Measurements from ENCODE around the gene XRN2. TPM values are rescaled to one million over a fixed set of nuclear protein-coding genes. Genes with fewer than 3 reads are reported as not detected.

The XRN2 gene
- total RNA-seq, 2 donors from 2014 or later = 41.0 to 45.9 TPM

DNA sequence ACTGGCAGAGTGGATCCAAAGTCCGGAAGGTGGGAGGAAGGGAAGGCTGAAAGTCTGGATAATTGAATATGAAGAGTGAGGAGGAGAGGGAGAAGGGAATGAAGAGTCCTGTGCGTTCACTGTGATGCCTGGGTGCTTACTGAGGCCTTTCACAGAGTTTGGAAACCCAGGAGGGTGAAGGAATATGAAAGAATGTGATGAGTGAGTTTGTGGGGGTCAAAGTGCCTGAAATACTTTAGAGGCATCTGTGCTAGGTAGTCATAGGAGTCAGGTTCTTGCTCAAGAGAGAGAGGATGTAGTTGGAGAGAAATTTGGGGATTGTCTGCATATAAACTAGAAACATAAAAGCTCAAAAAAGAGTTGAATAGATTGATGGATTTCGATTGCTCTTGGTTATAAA is 73.5 kb downstream of the XRN2 start:
- intact Hi-C loops (cut with DNase I) = no loop called here
- no peak for DNase-seq (ENCODE audit: low spot score)

DNA sequence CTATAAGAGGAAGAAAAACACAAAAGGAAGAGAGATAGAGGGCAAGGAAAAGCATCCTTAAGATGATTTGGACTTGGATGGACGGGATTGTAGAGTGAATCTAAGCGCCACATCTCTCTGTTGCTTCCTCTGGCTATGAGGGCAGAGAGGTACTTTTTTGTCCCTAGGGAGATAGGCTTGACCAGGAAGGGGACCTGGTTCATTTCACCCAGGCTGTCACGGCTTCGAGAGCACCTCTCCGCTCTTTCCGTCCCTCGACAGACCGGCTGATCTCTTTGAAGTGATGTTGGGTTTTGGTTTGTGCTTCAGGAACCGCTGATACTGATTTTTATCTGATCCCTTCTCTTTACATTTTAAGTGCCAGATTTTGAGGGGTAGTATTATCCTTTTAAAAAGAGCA is 74.6 kb downstream of the XRN2 start:
- intact Hi-C loops (cut with DNase I) = no loop called here
- DNase-seq (ENCODE audit: low spot score) = no peak

DNA sequence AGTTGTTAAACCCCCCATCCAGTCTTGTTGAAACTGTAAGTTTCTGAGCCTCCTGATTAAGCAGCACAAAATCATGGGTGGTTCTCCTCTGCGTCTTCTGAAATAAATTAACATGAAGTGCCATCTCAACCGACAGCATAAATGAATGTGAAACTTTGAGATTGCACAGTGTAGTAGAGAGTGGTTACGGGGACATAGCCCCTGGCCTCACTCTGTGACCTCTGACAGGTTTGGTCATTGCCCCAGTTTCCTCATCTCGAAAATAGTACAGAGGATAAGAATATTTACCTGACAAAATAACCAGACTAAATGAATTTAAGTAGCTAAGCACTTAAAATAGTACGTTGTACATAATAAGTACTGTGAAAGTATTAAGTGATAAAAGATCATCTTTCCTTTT is 75.1 kb downstream of the XRN2 start:
- intact Hi-C loops (cut with DNase I) = no loop called here
- no peak for DNase-seq (ENCODE audit: low spot score)

DNA sequence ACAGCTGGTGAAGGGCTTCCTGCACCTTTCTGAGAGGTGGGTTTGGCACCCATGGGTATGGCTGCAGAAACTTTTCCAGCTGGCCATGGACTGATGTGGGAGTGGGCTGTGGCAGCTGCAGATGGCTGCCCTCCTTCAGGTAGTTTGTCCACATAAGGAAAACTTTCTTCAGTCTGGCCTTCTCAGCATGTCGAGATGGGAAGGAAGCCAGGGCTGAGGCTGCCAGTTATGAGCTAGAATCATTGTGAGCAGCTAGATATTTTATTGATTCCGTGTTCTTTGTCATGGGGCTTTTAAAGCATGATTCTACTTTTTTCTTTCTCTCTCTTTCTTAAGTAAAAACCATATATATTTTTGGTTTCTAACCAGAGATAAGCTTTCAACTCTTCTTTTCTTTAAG is 77.6 kb downstream of the XRN2 start:
- intact Hi-C loops (cut with DNase I) = no loop called here
- DNase-seq (ENCODE audit: low spot score) = no peak

DNA sequence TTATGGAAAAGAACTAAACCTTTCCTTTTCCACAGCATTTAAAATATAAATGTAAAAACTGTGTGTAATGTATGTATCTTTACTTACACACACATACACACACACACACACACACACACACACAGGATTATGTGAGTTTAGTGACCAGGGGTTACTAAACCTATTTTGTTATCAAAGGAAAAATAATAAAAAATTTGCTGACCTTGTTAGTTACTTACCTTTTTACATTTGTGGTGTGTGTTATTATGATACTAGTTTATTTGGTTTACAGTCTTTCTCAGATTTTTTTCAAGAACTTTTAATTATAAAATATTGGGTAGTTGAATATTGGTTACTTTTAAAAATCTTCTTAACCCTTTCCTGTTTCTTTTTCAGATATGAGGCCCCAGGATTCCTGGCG is 78.5 kb downstream of the XRN2 start:
- intact Hi-C loops (cut with DNase I) = no loop called here

DNA sequence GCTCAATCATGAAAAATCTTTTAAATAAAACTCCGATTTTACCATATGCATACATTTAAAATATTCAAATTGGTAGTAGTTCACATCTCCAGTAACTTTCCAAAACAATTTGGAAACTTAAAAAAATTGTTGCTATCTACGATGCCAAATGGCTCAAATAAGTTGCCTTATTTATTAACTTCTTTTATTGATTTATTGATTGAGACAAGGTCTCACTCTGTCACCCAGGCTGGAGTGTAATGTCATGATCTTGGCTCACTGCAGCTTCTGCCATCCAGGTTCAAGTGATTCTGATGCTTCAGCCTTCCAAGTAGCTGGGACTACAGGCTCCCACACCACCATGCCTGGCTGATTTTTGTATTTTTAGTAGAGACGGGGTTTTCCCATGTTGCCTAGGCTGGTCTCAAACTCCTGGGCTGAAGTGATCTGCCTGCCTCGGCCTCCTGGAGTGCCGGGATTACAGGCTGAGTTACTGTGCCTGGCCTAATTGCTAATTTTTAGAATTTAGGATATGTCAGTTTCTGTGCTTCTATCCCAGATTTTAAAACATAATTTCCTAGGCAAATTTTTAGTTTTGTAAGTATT is 81.3 kb downstream of the XRN2 start:
- no peak for DNase-seq (ENCODE audit: low spot score)
- intact Hi-C loops (cut with DNase I) = no loop called here

More for the DNA sequence above, 78.5 kb downstream of the XRN2 start:
- no peak for DNase-seq (ENCODE audit: low spot score)

DNA sequence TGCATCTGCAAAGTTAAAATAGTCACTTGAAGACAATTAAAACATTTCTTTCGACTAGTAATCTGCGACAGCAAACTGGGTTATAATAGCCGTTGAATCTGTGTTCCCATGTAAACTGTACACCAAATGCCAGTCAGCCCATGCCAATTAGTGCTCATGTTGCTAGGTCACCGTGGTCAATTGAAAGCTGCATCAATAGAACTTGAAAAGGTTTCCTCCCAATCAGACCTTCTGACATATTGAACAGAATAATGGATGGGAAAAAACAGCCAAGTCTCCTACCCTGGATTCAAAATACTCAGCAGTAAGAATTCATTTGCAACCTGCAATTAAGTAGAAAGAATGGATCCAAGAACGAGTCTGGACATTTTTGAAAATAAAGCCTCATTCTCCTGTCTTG is 83.0 kb downstream of the XRN2 start:
- intact Hi-C loops (cut with DNase I) = no loop called here
- no peak for DNase-seq (ENCODE audit: low spot score)

DNA sequence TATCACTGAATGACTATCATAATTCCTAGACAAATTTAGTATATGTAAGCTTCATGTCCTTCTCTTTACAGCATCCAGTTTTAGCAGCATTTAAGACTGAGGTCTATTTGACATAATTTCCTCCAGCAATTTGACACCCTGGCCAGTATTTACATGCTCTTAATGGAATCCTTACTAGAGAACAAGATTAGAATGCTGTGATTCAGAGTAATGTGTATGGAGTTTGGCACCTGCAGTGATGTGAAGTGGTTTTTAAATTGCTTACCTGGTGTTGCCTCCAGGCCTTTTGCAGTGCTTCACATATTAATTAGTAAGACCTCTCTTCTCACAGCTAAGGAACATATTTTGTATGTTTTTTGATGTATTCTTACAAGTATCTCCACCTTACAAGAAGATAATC is 84.4 kb downstream of the XRN2 start:
- no peak for DNase-seq (ENCODE audit: low spot score)
- intact Hi-C loops (cut with DNase I) = no loop called here

DNA sequence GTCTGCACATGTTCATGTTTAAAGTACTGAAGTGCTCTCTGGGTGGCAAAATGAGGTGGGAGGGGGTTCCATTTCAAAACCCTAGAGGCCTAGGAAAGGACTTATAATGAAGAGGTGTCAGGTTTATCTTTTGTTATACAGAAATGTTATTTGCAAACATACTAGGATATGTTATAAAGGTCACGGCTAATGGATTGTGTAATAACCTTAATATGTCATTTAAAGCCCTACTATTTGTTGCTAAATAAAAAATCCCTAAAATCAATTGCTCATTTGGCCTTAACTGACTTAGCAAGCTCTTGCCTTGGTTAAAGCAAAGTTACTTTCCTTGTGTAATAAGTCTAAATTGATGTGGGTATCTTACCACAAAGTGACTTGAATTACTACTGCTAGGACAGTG is 85.4 kb downstream of the XRN2 start:
- DNase-seq (ENCODE audit: low spot score) = no peak
- intact Hi-C loops (cut with DNase I) = no loop called here

DNA sequence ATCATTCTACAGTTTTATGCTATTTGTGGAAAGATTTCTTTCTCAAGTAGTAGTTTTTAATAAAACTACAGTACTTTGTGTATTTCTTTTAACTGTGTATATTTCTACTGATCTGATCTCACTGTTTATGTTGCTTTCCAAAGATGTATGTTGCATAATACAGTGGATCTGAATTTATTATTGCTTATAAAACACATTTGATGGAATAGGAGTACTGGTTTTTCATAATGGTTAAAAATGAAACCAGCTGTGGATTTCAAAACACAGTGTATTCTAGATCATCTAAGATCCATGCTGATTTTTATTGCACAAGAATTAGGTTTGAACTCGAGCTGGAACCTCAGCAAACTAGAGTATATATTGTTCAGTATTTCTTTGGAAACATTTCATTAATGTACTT is 86.2 kb downstream of the XRN2 start:
- DNase-seq (ENCODE audit: low spot score) = no peak
- intact Hi-C loops (cut with DNase I) = no loop called here

DNA sequence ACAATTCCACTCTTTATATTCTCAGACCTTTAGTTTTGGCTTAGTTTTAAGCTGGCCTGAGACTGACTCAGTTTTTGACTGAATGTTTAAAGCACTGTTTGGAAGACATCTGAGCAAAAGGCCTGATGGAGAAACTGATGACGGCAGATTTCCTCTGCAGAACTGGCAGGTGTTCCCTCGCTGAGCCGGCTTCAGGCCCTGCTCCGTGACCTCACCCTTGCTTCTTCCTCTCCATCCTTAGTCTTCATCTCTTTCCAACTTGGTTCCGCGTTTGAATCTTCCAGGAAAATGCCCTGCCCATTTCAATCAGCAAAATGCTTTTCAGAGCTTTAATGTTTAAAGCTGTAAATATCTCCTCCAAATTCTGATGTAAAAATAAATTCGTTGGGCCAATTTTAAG is 87.6 kb downstream of the XRN2 start:
- no peak for DNase-seq (ENCODE audit: low spot score)
- intact Hi-C loops (cut with DNase I) = no loop called here

DNA sequence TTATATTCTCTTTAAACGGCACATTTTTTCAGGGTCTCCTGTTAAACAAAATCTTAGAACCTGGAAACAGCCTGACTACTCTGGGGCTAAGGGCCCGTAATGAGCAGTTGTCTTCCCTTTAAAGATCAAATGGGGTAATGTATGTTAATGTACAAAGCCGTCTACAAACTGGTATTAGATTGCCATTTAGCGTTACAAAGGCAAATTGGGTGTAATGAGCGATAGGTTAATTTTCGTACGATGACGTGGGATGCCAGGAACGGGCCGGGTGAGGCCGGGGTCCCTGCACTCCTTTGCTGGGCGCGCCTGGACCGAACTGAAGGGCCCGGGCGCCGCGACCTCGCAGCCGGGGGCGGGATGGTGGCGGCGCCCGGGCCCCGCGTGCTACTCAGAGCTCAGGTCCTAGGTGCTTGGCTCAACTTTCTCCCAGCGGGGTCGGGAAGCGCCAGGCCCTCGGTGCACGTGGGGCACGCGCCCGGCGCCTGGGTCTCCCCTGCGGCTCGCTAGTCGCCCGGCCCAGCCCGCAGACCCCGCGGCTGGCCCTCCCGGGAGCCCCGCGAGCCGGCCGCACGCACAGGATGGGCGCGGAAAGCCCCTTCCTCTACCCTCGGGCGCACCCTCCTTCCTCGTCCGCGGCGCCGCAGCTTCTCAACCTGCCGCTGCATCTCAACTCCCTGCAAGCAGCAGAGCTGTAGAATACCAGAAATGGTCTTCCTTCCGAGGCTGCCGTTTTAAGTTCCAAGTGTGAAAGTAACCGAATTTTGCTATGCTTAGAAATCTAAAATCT is 88.2 kb downstream of the XRN2 start:
- no peak for DNase-seq (ENCODE audit: low spot score)
- intact Hi-C loops (cut with DNase I) = no loop called here

DNA sequence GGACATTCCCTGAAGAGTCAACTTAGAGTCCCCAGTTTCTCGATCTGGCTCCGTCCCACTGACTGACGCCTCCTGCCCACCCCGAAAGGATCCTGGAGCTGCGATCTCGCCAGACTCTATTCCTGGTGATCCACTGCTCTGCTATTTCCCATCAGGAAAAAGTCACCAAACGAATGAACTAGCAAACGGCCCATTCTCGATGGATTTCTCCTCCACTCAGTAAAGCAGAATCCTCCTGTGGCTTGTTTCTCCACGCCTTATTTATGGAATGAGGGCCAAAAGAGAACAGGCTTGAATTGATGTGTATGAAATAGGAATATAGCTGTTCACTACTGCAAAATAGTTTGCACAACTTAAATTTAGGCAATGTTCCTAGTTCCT is 88.8 kb downstream of the XRN2 start:
- no peak for DNase-seq (ENCODE audit: low spot score)
- intact Hi-C loops (cut with DNase I) = no loop called here

DNA sequence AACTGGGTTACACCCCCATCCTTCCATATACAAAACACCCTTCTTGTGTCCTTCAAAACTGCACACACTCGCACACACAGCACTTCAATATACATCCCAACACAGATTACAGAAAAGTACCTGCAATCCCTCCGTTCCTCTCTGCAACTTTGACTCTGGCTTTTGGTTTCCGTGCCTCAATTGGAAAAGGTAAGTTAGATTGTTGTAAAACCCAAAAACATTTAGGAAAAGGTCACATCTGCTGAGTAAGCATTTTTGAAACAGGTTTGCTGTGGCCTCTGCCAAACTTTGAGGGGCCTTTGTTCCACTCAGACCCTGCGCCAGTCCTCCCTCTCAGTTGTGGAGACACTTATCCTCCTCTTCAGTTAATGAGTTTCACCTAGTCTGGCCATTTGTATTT is 90.0 kb downstream of the XRN2 start:
- intact Hi-C loops (cut with DNase I) = no loop called here
- no peak for DNase-seq (ENCODE audit: low spot score)

DNA sequence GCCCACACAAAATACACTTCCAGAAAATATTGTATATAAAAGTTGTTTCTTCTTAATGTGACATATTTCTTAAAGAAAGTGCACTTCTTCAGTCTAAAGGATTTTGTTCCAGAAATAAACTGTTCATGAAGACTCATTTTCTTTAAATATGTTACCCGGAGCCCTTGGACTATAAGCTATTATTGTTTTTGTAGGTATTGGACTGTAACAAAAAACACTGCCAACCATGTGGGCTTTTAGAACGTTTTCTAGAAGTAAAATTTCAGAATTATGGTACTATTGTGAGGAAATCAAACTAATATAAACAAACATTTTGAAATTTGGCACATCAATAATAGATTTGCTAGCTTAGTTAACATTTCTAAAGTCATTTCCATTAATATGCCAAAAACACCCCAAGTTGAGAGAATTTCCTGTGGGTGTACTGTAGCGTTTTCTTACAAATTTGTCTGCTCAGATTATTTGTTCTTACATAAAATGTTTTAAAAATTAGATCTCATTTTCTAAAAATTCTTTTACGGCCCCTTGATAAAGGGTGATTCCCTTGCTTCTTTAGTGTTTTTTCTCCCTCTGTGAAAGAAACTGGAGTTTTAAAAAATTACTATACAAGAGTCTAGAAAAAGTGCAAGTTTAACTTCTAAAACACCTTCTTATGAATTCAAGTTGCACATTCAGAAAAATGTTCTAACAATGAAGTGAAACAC is 90.8 kb downstream of the XRN2 start:
- DNase-seq (ENCODE audit: low spot score) = no peak
- intact Hi-C loops (cut with DNase I) = no loop called here

DNA sequence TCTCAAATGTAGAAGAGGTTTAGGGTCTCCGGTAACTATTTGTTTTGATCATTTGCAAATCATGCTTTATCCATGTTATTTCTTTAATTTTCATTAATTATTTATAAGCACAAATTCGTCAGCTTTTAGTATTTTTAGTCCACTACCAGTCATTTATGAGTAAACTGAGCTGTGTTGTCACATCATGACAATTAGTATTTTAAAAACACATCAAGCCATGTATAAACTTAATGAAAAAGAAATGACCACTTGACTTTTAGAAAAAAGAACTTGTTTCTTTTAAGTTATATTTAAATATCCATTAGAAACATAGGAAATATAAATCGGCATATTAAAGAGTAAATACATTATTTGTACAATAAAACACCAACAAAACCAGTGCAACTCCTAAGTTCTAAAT is 91.4 kb downstream of the XRN2 start:
- intact Hi-C loops (cut with DNase I) = no loop called here
- no peak for DNase-seq (ENCODE audit: low spot score)

DNA sequence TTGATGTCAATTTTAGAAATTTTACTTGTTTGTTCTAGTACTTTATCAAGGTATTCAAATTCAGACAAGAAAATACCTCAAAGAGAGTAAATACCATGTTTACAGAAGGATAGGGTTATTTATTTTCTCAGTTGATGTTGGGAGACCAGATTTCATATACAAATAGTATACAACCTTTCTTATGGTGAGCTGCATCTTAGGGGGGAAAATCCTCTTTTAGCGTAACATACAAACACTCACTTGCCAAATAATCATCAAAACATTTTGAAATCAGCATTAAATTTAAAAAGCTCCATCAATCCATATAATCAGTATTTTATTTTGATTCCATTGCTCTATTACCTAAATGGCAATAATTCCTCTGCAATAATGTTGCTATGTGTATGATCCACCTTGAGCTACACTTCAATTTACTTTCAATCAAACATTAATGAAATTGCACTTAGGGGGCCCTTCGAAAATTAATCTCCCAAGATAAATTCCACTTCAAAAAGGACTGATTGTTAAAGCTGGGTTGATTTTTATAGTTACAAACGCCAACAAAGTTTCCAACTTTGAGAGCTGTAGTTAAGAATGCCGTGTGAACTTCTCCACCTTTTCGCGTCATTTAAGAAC is 92.0 kb downstream of the XRN2 start:
- DNase-seq (ENCODE audit: low spot score) = no peak
- intact Hi-C loops (cut with DNase I) = no loop called here

DNA sequence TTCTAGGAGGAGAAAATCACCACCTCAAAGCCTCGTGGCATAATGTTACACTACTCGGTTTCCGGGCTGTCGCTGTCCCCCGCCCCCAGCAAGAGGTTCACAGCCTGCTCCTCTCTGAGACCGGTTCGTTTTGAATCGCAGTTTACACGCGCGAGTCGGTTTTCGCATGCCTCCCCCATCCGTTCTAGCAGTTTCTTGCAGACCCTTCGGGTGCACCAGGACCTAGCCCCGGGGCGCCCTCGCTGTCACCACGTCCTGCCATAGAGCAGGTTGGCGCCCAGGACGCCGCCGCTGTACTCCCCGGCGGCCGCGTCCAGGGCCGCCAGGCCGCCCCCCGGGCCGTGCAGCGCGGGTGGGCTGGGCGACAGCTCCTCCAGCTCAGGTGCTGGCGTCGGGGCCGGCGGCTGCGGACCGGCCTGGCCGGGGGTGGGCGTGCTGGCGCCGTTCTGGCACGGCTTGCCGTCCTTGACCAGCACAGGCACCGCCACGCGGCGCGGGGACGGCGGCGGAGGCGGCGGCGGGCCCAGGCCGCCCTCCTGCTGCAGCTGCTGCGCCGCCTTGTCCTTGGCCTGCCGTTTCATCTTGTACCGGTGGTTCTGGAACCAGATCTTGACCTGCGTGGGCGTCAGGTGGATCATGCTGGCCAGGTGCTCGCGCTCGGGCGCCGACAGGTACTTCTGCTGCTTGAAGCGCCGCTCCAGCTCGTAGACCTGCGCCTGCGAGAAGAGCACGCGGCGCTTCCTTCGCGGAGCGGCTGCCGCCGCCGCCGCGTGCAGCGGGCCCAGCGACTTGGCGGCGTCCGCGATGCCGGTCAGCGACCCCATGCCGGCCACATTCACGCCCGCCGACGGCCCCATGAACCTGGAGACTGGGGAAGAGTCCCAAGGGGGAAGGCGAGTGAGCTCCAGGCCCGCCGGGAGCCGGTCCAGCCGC is 92.8 kb downstream of the XRN2 start:
- intact Hi-C loops (cut with DNase I) = no loop called here
- DNase-seq (ENCODE audit: low spot score) = no peak

DNA sequence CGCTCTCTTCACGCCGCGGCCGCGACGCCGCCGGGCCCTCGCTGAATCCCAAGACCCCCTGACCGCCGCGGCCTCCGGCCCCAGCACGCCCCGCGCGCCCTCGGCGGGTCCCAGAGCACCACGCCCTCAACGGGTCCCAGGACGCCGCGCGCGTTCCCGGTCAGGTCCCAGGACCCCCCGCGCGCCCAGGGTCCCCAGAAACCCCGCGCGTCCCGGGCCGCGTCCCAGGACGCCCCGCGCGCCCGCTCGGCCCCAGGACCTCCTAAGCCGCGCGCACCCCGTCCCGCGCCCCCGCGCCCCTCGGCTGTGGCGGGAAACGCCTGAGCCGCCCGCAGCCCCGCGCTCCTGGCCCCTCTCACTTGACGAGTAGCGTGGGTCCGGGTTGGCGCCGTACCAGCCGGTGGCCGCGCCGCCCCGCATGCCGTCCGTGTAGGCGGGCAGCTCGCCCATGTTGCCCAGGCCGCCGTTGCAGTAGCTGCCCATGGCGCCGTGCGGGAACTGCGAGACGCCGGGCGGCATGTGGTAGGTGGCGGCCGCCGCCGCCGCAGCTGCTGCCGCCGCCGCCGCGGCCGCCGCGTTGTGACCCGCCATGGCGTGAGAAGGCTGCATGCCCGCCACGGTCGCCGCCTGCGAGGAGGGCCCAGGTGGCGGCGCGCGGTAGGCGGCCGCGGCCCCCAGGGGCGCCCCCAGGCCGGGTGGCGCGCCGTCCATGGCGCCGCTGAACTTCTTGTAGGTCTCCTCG is 93.6 kb downstream of the XRN2 start:
- intact Hi-C loops (cut with DNase I) = no loop called here
- DNase-seq (ENCODE audit: low spot score) = no peak

All from posterior vena cava (tissue), 2 donors.